Aorta (tissue), 5 donors: ENCODE results near the gene MICAL3. TPM values are rescaled to one million over a fixed set of nuclear protein-coding genes. Genes with fewer than 3 reads are reported as not detected.
A peak's percentile ranks its signal among the peaks of the same experiment; 100 is the strongest.

ENCODE experiments used
- ATAC-seq: fragments of 200-7000 bp; cut with Tn5 transposase; one replicate; pipeline ENCODE4 v1.9.1; 2022; ENCODE audit warnings: moderate library complexity; ENCODE audit not compliant: low FRiP score
- DNase-seq, 2 donors: peaks; one replicate each; pipeline ENCODE4 v3.0.0-alpha.2; 2020
- H3K27ac ChIP-seq, 2 donors: one replicate each; pipeline ENCODE4 v1.5.1; 2013; ENCODE audit warnings: low read length in 2 of 2, mild to moderate bottlenecking in 2 of 2, moderate library complexity in 2 of 2, control low read depth in 1 of 2, inconsistent platforms in 1 of 2, low read depth in 1 of 2
- H3K27me3 ChIP-seq, 2 donors: one replicate each; pipeline ENCODE4 v1.6.1; 2013; ENCODE audit warnings: control low read depth in 1 of 2, low read length in 1 of 2, mild to moderate bottlenecking in 1 of 2, moderate library complexity in 1 of 2; ENCODE audit not compliant: insufficient read depth in 2 of 2, control insufficient read depth in 1 of 2
- H3K36me3 ChIP-seq, 2 donors: one replicate each; pipeline ENCODE4 v1.6.1; 2013; ENCODE audit warnings: control low read depth in 1 of 2, low read length in 1 of 2, mild to moderate bottlenecking in 1 of 2; ENCODE audit not compliant: insufficient read depth in 2 of 2, control insufficient read depth in 1 of 2
- H3K4me1 ChIP-seq, 2 donors: one replicate each; pipeline ENCODE4 v1.6.1; 2013; ENCODE audit warnings: low read length in 2 of 2, control low read depth in 1 of 2, mild to moderate bottlenecking in 1 of 2, moderate library complexity in 1 of 2; ENCODE audit not compliant: insufficient read depth in 2 of 2, control insufficient read depth in 1 of 2
- H3K4me3 ChIP-seq, 2 donors: one replicate each; pipeline ENCODE4 v1.5.1; 2013; ENCODE audit warnings: low read length in 2 of 2, control low read depth in 1 of 2, mild to moderate bottlenecking in 1 of 2
- H3K9me3 ChIP-seq: one replicate; pipeline ENCODE4 v1.6.1; 2013; ENCODE audit warnings: mild to moderate bottlenecking, low read length; ENCODE audit not compliant: control insufficient read depth
- WGBS, 2 donors: extraction: QIAGEN DNeasy Blood & Tissue Kit; methylation state at CpG; one replicate each; pipeline ENCODE4 v1.1.7; 2013; 5-methylcytosine and 5-hydroxymethylcytosine counted together
- intact Hi-C, 2 donors: fragments of 100-400 bp; cut with DNase I; formaldehyde crosslinking; loops; one replicate each; pipeline versions ENCODE4 v1.14.2 to v1.15.0; 2022
- polyA plus RNA-seq, 2 donors: library from polyadenylated mRNA; stranded (reverse); fragments of 200-250 nt; gene quantifications; one replicate each; pipeline ENCODE4 v1.2.3, GENCODE V29; 2013
- total RNA-seq, 2 donors: library from RNA; stranded (reverse); fragmentation: NEBNext Ultra II Directional; extraction: Animal tissue kit (Norgen Biotek cat#: 25700); gene quantifications; one replicate each; pipeline ENCODE4 v1.2.1, GENCODE V29; 2021
- donor health status: healthy with polysubstance abuse.
- donor health status: Bipolar disorder and iron deficiency.
- donor health status: DM: no; HTN: no; CAD: no.
- donor health status: DM: no; HTN: no; CAD: no.
- donor health status: DM: yes; HTN: yes; CAD: no.

MICAL3 gene
- total and polyA plus RNA-seq, 4 donors: 3.9 to 123 (median 64.3) TPM

GRCh38 chr22:18062421-18062820 is 38.1 kb upstream of the MICAL3 start:
- 97 to 100% methylated on average over 3 of the region's 3 CpGs for WGBS, 2 donors
- Histone ChIP-seq H3K36me3 (no peaks in the 10 kb centered on the region), H3K27ac (no peak overlapping the region), H3K4me3 (no peak overlapping the region), H3K9me3 (no peaks in the 10 kb centered on the region), H3K27me3 (no peaks in the 10 kb centered on the region), H3K4me1 (peaks cover 0 to 5% of the 10 kb centered on the region in 2 donors)
- DNase-seq (no peak), ATAC-seq (no peak)
- intact Hi-C loops: no loop called here

- Histone ChIP-seq H3K4me1 (peaks cover 2 to 3% of the 10 kb centered on the region in 2 donors), H3K4me3 (no peak overlapping the region), H3K9me3 (no peaks in the 10 kb centered on the region), H3K27me3 (no peaks in the 10 kb centered on the region), H3K27ac (peak overlapping the region in 1 of 2 donors; percentile 47), H3K36me3 (no peaks in the 10 kb centered on the region)
- intact Hi-C loops: no loop called here
- DNase-seq (no peak), ATAC-seq (no peak)
- 50 to 51% methylated on average over 13 of the region's 13 CpGs for WGBS, 2 donors
These were observed 36.6 kb upstream of the MICAL3 start for GRCh38 chr22:18060646-18061620.

DNA sequence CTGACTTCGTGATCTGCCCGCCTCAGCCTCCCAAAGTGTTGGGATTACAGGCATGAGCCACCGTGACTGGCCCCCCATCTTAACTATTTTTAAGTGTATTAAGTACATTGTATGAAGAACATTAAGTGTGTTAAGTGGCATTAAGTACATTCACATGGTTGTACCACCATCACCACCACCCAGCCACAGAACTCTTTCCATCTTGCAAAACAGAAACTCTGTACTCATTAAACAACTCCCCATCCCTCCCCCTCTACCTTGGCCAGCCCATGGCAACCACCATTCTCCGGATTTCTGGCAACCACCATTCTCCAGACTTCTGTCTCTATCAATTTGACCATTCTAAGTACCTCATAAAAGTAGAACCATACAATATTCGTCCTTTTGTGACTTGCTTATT is 35.6 kb upstream of the MICAL3 start:
- WGBS, 2 donors: 90 to 93% methylated on average over 5 of the region's 5 CpGs
- intact Hi-C loops: loop anchor here in 1 of 2 donors (5.0 kb wide), 1 partner anchor 138 kb away; no protein-coding TSS in a partner anchor

DNA sequence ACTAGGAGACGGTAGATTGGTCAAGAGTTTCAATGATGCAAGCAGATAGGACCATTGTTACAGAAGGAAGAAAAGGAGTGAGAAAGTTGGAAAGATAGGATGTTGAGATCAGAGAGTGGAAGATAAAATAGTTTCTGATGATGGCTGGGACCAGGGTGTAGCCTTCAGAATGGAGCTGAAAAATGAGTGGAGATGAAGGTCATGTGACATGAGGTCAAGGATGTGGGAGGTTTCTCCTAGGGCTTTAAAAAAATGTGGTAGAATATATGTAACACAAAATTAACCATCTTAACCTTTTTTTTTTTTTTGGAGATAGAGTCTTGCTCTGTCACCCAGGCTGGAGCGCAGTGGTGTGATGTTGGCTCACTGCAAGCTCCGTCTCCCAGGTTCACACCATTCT is 35.1 kb upstream of the MICAL3 start:
- H3K4me3 ChIP-seq: no peak overlapping the region
- WGBS, 2 donors: 96 to 98% methylated on average over 3 of the region's 3 CpGs
- peaks cover 2 to 3% of the 10 kb centered on the region in 2 donors for H3K4me1 ChIP-seq
- no peaks in the 10 kb centered on the region for H3K27me3 ChIP-seq
- H3K9me3 ChIP-seq: no peaks in the 10 kb centered on the region
- DNase-seq (no peak), ATAC-seq (no peak)
- no peaks in the 10 kb centered on the region for H3K36me3 ChIP-seq
- intact Hi-C loops: loop anchor here in 1 of 2 donors (5.0 kb wide), 1 partner anchor 137 kb away; no protein-coding TSS in a partner anchor
- H3K27ac ChIP-seq: no peak overlapping the region

More for the DNA sequence above, 35.6 kb upstream of the MICAL3 start:
- H3K9me3 ChIP-seq: no peaks in the 10 kb centered on the region
- H3K4me3 ChIP-seq: no peak overlapping the region
- ATAC-seq (no peak), DNase-seq (no peak)
- H3K27me3 ChIP-seq: no peaks in the 10 kb centered on the region
- H3K4me1 ChIP-seq: peaks cover 2 to 3% of the 10 kb centered on the region in 2 donors
- no peak overlapping the region for H3K27ac ChIP-seq
- H3K36me3 ChIP-seq: no peaks in the 10 kb centered on the region

DNA sequence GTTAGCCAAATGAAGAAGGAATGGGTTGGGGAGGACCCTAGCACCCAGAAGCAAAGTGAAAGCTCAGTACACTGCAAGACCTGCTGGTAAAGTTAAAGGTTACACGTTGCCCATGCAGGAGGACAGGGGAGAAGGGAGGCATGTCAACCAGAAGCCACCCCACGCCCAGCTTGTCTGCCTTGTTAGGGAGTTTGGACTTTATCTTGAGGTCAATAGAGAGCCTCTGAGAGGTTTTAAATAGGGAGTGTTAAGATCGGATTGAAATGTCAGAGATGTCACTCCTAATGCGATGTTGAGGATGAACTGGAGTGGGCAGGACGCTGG is 34.7 kb upstream of the MICAL3 start:
- Histone ChIP-seq H3K27me3 (no peaks in the 10 kb centered on the region), H3K4me3 (no peak overlapping the region), H3K9me3 (no peaks in the 10 kb centered on the region), H3K36me3 (no peaks in the 10 kb centered on the region), H3K4me1 (peaks cover 2 to 3% of the 10 kb centered on the region in 2 donors), H3K27ac (peak overlapping the region in 1 of 2 donors; percentile 1)
- no peak for DNase-seq
- intact Hi-C loops: loop anchor here in 1 of 2 donors (5.0 kb wide), 1 partner anchor 137 kb away; no protein-coding TSS in a partner anchor
- no peak for ATAC-seq
- 92% methylated on average over 5 of the region's 5 CpGs for WGBS, 2 donors

GRCh38 chr22:18058371-18059093 is 34.2 kb upstream of the MICAL3 start:
- peak overlapping the region in 1 of 2 donors; percentile 1 for H3K27ac ChIP-seq

DNA sequence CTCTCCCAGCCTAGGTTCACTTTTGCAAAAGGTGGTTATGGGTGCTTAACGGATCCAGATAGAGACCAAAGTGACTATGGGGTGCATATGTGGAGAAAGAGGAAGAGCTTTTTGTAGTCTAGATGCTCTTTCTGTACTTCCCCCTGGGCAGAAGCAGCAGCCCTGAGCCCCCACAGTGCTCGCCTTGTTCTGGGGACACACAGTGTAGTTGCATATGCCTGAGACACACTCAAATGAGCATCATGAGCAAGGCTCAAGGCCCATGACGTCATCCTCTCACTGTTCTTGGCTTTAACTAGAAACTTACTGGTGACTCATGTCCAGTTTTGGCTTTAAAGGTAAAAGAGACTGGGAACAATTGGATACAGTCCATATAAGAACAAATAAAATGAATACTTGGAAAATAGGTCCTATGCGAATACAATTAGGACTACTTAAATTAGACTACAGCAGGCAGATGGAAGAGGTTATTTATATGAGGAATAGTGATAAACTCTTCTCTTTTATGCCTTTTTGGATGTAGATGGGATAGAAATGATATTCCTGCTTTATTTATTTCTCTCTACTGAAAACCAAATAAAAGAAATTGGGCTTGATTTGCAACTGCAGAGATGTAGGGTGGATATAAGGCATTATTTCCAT is 33.3 kb upstream of the MICAL3 start:
- WGBS, 2 donors: 20 to 22% methylated on average over 4 of the region's 4 CpGs
- H3K27me3 ChIP-seq: no peaks in the 10 kb centered on the region
- H3K4me3 ChIP-seq: no peak overlapping the region
- intact Hi-C loops: loop anchor here in 1 of 2 donors (5.0 kb wide), 1 partner anchor 135 kb away; no protein-coding TSS in a partner anchor
- peak overlapping the region in 1 of 2 donors; percentile 30 for H3K27ac ChIP-seq
- H3K36me3 ChIP-seq: no peaks in the 10 kb centered on the region
- DNase-seq: peak; percentile 86 to 88
- ATAC-seq: peak; percentile 92
- H3K9me3 ChIP-seq: no peaks in the 10 kb centered on the region
- peaks cover 2 to 3% of the 10 kb centered on the region in 2 donors for H3K4me1 ChIP-seq

More at GRCh38 chr22:18058371-18059093, 34.2 kb upstream of the MICAL3 start:
- no peaks in the 10 kb centered on the region for H3K27me3 ChIP-seq
- H3K9me3 ChIP-seq: no peaks in the 10 kb centered on the region
- no peak overlapping the region for H3K4me3 ChIP-seq
- no peak for DNase-seq
- ATAC-seq: no peak
- H3K4me1 ChIP-seq: peaks cover 2 to 3% of the 10 kb centered on the region in 2 donors
- no peaks in the 10 kb centered on the region for H3K36me3 ChIP-seq
- intact Hi-C loops: loop anchor here in 1 of 2 donors (5.0 kb wide), 1 partner anchor 136 kb away; no protein-coding TSS in a partner anchor
- 96 to 97% methylated on average over 7 of the region's 7 CpGs for WGBS, 2 donors

GRCh38 chr22:18056807-18057474 is 32.6 kb upstream of the MICAL3 start:
- peak; percentile 19 for ATAC-seq

More at GRCh38 chr22:18056807-18057474, 32.6 kb upstream of the MICAL3 start:
- Histone ChIP-seq H3K27me3 (no peaks in the 10 kb centered on the region), H3K36me3 (no peaks in the 10 kb centered on the region), H3K27ac (peak overlapping the region; percentile 1 to 30), H3K4me1 (peaks cover 2 to 3% of the 10 kb centered on the region in 2 donors), H3K9me3 (no peaks in the 10 kb centered on the region), H3K4me3 (no peak overlapping the region)
- intact Hi-C loops: loop anchor here in 1 of 2 donors (5.0 kb wide), 1 partner anchor 135 kb away; no protein-coding TSS in a partner anchor
- WGBS, 2 donors: 83 to 91% methylated on average over 10 of the region's 10 CpGs
- DNase-seq: no peak
